ENCODE results near the gene ARRDC4. TPM values are rescaled to one million over a fixed set of nuclear protein-coding genes. Genes with fewer than 3 reads are reported as not detected.

ARRDC4 gene
- total and polyA plus RNA-seq, 2 of the 8 experiments (the other 6 are each of a cell fraction or from before 2014, with no cell fraction given): 3.5 to 3.8 TPM

DNA sequence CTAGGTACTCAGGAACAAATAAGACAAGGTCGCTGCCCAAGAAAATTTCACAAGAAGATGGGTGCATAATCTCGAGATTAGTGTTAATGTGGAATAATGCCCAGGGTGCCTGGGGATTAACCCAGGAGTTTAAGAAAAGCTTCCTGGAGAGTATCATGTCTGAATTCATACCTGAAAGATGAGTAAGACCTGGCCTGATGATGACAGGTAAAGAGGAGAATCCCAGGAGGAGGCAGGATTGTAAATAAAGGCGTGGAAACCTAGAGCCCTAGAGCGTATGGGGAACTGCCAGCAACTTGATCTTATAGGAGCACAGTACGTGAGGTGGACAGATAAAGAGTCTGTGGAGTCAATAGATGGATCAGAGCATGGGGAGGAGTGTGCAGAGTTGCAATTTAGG is 43.0 kb downstream of the ARRDC4 start:
- H3K9me3 ChIP-seq (ENCODE audit: insufficient read depth in 2 of 2, low read depth in 1 of 2, low read length in 1 of 2): peaks cover 0 to 10% of the 10 kb centered on the region in 2 experiments; a peak in 2 of 4 replicates

More for the DNA sequence above, 43.0 kb downstream of the ARRDC4 start:
- FAIRE-seq: no peak
- Histone ChIP-seq H3K79me1 (ENCODE audit: low read depth, low read length) (no peaks in the 10 kb centered on the region; the same call in 1 of the 2 replicates), H4K91ac (replicated peaks; ENCODE audit: insufficient read length, low read length) (no peak overlapping the region), H3K79me2 (ENCODE audit: control insufficient read depth in 1 of 2, insufficient read depth in 2 of 2, low read length in 2 of 2) (peaks cover 0 to 9% of the 10 kb centered on the region in 2 experiments; a peak in 2 of 4 replicates), H2AFZ (ENCODE audit: low read length) (0 out of 2 replicates have a peak overlapping the region, but pooled peaks have one; percentile 10), H3K23ac (ENCODE audit: insufficient read length) (no peak overlapping the region), H2AK5ac (ENCODE audit: low read depth, low read length) (no peak overlapping the region), H2BK15ac (ENCODE audit: low read length) (no peak overlapping the region), H3K4me1 (replicated peaks in 1 of 4; ENCODE audit: control insufficient read depth in 3 of 4, insufficient read depth in 4 of 4, low read length in 3 of 4) (peaks cover 0 to 4% (median 3%) of the 10 kb centered on the region in 4 experiments; a peak in 3 of 7 replicates), H3K9ac (replicated peaks in 1 of 4; ENCODE audit: extremely low read depth in 1 of 4, low read depth in 3 of 4, low read length in 3 of 4) (no peak overlapping the region), H3K27me3 (replicated peaks in 1 of 4; ENCODE audit: control insufficient read depth in 3 of 4, extremely low read depth in 1 of 4, insufficient read depth in 3 of 4, low read length in 3 of 4) (no peaks in the 10 kb centered on the region; a peak in 1 of 7 replicates), H3K27ac (ENCODE audit: low read depth, low read length) (no peak overlapping the region), H3K23me2 (ENCODE audit: low read depth, low read length) (peaks cover 20% of the 10 kb centered on the region; the same call in 1 of the 2 replicates), H2BK120ac (replicated peaks; ENCODE audit: low read depth, low read length) (no peak overlapping the region), H3K18ac (ENCODE audit: extremely low read depth, low read length) (no peak overlapping the region), H3K36me3 (ENCODE audit: control insufficient read depth in 2 of 4, insufficient read depth in 4 of 4, low read length in 3 of 4) (no peaks in the 10 kb centered on the region; a peak in 1 of 8 replicates), H3K4me3 (ENCODE audit: extremely low read depth in 1 of 4, insufficient read depth in 2 of 4, low read depth in 3 of 4, low read length in 4 of 4) (no peak overlapping the region), H3K14ac (ENCODE audit: insufficient read length) (no peak overlapping the region), H2BK12ac (ENCODE audit: low read depth, low read length) (peak overlapping the region; percentile 29; the same call in 1 of the 2 replicates), H4K8ac (ENCODE audit: extremely low read depth, insufficient read depth, low read length) (no peak overlapping the region), H2BK20ac (ENCODE audit: low read length) (no peak overlapping the region), H3K4me2 (ENCODE audit: insufficient read depth in 1 of 2, low read depth in 2 of 2, low read length in 2 of 2) (no peak overlapping the region), H3K4ac (replicated peaks; ENCODE audit: insufficient read length, low read depth, low read length) (no peak overlapping the region), H4K5ac (ENCODE audit: insufficient read length, low read depth, low read length) (no peak overlapping the region), H3K56ac (replicated peaks; ENCODE audit: insufficient read length, low read depth, low read length) (no peak overlapping the region), H4K20me1 (replicated peaks in 1 of 2; ENCODE audit: control insufficient read depth in 1 of 2, insufficient read depth in 2 of 2, low read length in 2 of 2) (peaks cover 0 to 18% of the 10 kb centered on the region in 2 experiments), H2BK5ac (ENCODE audit: low read depth, low read length) (no peak overlapping the region)
- ChIA-PET CTCF (ENCODE audit: partially characterized antibody) (interaction anchor here (1.7 kb wide), 1 partner anchor 10 kb away, joined by 5 read pairs; no protein-coding TSS in a partner anchor), POLR2A (ENCODE audit: partially characterized antibody) (no interaction called here)
- DNase-seq (ENCODE audit: low read depth in 1 of 2, low spot score in 2 of 2): no peak
- TF ChIP-seq BRCA1 (IDR thresholded peaks at IDR 0.05; ENCODE audit: low read depth, low read length) (no peak), KDM1A (IDR thresholded peaks at IDR 0.05; ENCODE audit: borderline replicate concordance, low read length) (no peak), RXRA (IDR thresholded peaks at IDR 0.05; ENCODE audit: insufficient read depth, low read depth, low read length) (no peak)
- 90% methylated on average over 5 of the region's 5 CpGs; no CpG with 5 or more reads in 1 of the 2 experiments for WGBS, 2 experiments (ENCODE audit: extremely low coverage in 1 of 2, insufficient coverage in 1 of 2, insufficient read length in 1 of 2, insufficient replicate concordance in 2 of 2, low coverage in 1 of 2, low lambda C conversion rate in 2 of 2, missing lambda C conversion rate in 1 of 2)

Data from H1 (cell line).